Putamen (tissue), 1 donor: Measurements from ENCODE around the gene CAMKMT.

ENCODE experiments used
- DNase-seq: peaks from one replicate; pipeline ENCODE4 v3.0.0-alpha.2; 2016; ENCODE audit warnings: low spot score

The CAMKMT gene

GRCh38 chr2:44689516-44689915, 327.8 kb downstream of the CAMKMT start:
- DNase-seq = no peak

GRCh38 chr2:44691174-44691785, 329.5 kb downstream of the CAMKMT start:
- no peak for DNase-seq

GRCh38 chr2:44692821-44693220, 331.1 kb downstream of the CAMKMT start:
- DNase-seq = peak; percentile 77

- no peak for DNase-seq
These were observed 339.1 kb downstream of the CAMKMT start for GRCh38 chr2:44700824-44701223.

- DNase-seq = no peak
These were observed 343.6 kb downstream of the CAMKMT start for GRCh38 chr2:44705356-44705755.

- no peak for DNase-seq
These were observed 344.2 kb downstream of the CAMKMT start for GRCh38 chr2:44705876-44706480.

- no peak for DNase-seq
These were observed 345.2 kb downstream of the CAMKMT start for GRCh38 chr2:44706681-44707553.

GRCh38 chr2:44707945-44708660, 346.4 kb downstream of the CAMKMT start:
- peak; percentile 69 for DNase-seq

GRCh38 chr2:44708661-44709000, 346.9 kb downstream of the CAMKMT start:
- no peak for DNase-seq

- DNase-seq = peak; percentile 74
These were observed 351.4 kb downstream of the CAMKMT start for GRCh38 chr2:44713170-44713569.

GRCh38 chr2:44715671-44716081, 353.9 kb downstream of the CAMKMT start:
- no peak for DNase-seq

GRCh38 chr2:44716131-44716530, 354.4 kb downstream of the CAMKMT start:
- DNase-seq = no peak

GRCh38 chr2:44718431-44718830, 356.7 kb downstream of the CAMKMT start:
- no peak for DNase-seq

GRCh38 chr2:44719562-44719961, 357.8 kb downstream of the CAMKMT start:
- no peak for DNase-seq

GRCh38 chr2:44722026-44722625, 360.4 kb downstream of the CAMKMT start:
- DNase-seq = no peak

- DNase-seq = no peak
These were observed 362.2 kb downstream of the CAMKMT start for GRCh38 chr2:44723921-44724320.

GRCh38 chr2:44730593-44730992, 368.8 kb downstream of the CAMKMT start:
- no peak for DNase-seq

- DNase-seq = no peak
These were observed 369.8 kb downstream of the CAMKMT start for GRCh38 chr2:44731505-44731904.

GRCh38 chr2:44736270-44736942, 374.7 kb downstream of the CAMKMT start:
- no peak for DNase-seq

GRCh38 chr2:44740678-44741077, 378.9 kb downstream of the CAMKMT start:
- DNase-seq = no peak

- no peak for DNase-seq
These were observed 379.8 kb downstream of the CAMKMT start for GRCh38 chr2:44741507-44741906.

- DNase-seq = no peak
These were observed 380.3 kb downstream of the CAMKMT start for GRCh38 chr2:44742057-44742456.
